Kidney (tissue), 14 donors: Measurements from ENCODE around the gene PMEPA1. TPM values are rescaled to one million over a fixed set of nuclear protein-coding genes. Genes with fewer than 3 reads are reported as not detected.

Experiments used
- DNase-seq, 5 donors: peaks; one replicate each; pipeline ENCODE4 v3.0.0-alpha.2; 2013 to 2020
- FAIRE-seq: peaks from 2 replicates; lab custom pipeline; 2012; peaks lifted over from hg19 to GRCh38; lab: Jason Lieb, UNC
- H3K27ac ChIP-seq, 2 donors: one replicate each; pipeline ENCODE4 v1.7.0; 2013; ENCODE audit warnings: low read depth in 2 of 2, low read length in 2 of 2, inconsistent platforms in 1 of 2
- H3K27me3 ChIP-seq: one replicate; pipeline ENCODE4 v1.7.1; 2013; ENCODE audit warnings: low read length, inconsistent platforms; ENCODE audit not compliant: control insufficient read depth, insufficient read depth
- H3K36me3 ChIP-seq, 3 donors: one replicate each; pipeline versions ENCODE4 v1.7.0 to v1.7.1; 2013; ENCODE audit warnings: low read length in 3 of 3, control low read depth in 1 of 3, inconsistent platforms in 1 of 3; ENCODE audit not compliant: insufficient read depth in 3 of 3, control insufficient read depth in 2 of 3
- H3K4me1 ChIP-seq, 3 donors: one replicate each; pipeline versions ENCODE4 v1.7.0 to v1.7.1; 2013; ENCODE audit warnings: low read length in 3 of 3, inconsistent platforms in 1 of 3, low read depth in 1 of 3; ENCODE audit not compliant: control insufficient read depth in 2 of 3, insufficient read depth in 2 of 3
- H3K4me3 ChIP-seq, 3 donors: one replicate each; pipeline versions ENCODE4 v1.7.0 to v1.8.1; 2013; ENCODE audit warnings: low read length in 3 of 3, control low read depth in 1 of 3, inconsistent platforms in 1 of 3
- H3K9ac ChIP-seq, 3 donors: one replicate each; pipeline versions ENCODE4 v1.7.0 to v1.7.1; 2013; ENCODE audit warnings: low read length in 3 of 3, control low read depth in 1 of 3, inconsistent platforms in 1 of 3
- H3K9me3 ChIP-seq, 3 donors: one replicate each; pipeline versions ENCODE4 v1.7.0 to v1.7.1; 2013; ENCODE audit warnings: low read length in 3 of 3, control low read depth in 1 of 3, inconsistent platforms in 1 of 3; ENCODE audit not compliant: control insufficient read depth in 2 of 3, insufficient read depth in 1 of 3
- CTCF ChIP-seq: IDR thresholded peaks from 3 replicates; pipeline ENCODE4 v1.5.1; 2012; ENCODE audit warnings: mild to moderate bottlenecking, moderate library complexity, borderline replicate concordance; ENCODE audit not compliant: insufficient read depth; ENCODE audit errors: extremely low read depth
- intact Hi-C: fragments of 100-400 bp; cut with DNase I; formaldehyde crosslinking; loops from one replicate; pipeline ENCODE4 v1.11.1; 2022
- polyA plus RNA-seq: library from polyadenylated mRNA; stranded (reverse); fragments of 350-450 nt; fragmentation: Illumina TruSeq; extraction: RNeasy Lipid Tissue Mini Kit (QIAGEN cat#74804); gene quantifications from one replicate; pipeline ENCODE4 v1.2.3, GENCODE V29; 2014; ENCODE audit warnings: low read depth, low replicate concordance; ENCODE audit not compliant: insufficient read depth
- total RNA-seq: library from RNA; stranded (reverse); fragmentation: NEBNext Ultra II Directional; extraction: Animal tissue kit (Norgen Biotek cat#: 25700); gene quantifications from one replicate; pipeline ENCODE4 v1.2.1, GENCODE V29; 2021
- donor health status: control.
- donor health status: control.
- donor health status: control.
- donor health status: control.
- donor health status: control.
- donor health status: DM: yes; HTN: yes; CAD: no.
- donor health status: Normal renal cell carcinoma (clear cell type).

The PMEPA1 gene
- total and polyA plus RNA-seq, 2 donors from 2014 or later, result 12.9 to 30.4 TPM

- Histone ChIP-seq H3K4me1 (no peaks in the 10 kb centered on the region), H3K9ac (no peak overlapping the region), H3K36me3 (no peaks in the 10 kb centered on the region), H3K9me3 (no peaks in the 10 kb centered on the region), H3K27ac (no peak overlapping the region), H3K27me3 (no peaks in the 10 kb centered on the region), H3K4me3 (no peak overlapping the region)
- FAIRE-seq (no peak), DNase-seq (no peak)
- no peak for TF ChIP-seq CTCF
- intact Hi-C loops, result no loop called here
These were observed 28.2 kb upstream of the PMEPA1 start for GRCh38 chr20:57738053-57738452.

GRCh38 chr20:57737349-57737748 lies 27.5 kb upstream of the PMEPA1 start:
- H3K9me3 ChIP-seq, result no peaks in the 10 kb centered on the region
- no peaks in the 10 kb centered on the region for H3K36me3 ChIP-seq
- intact Hi-C loops, result no loop called here
- H3K27me3 ChIP-seq, result no peaks in the 10 kb centered on the region
- no peaks in the 10 kb centered on the region for H3K4me1 ChIP-seq
- no peak for DNase-seq
- no peak overlapping the region for H3K4me3 ChIP-seq
- no peak for FAIRE-seq
- TF ChIP-seq CTCF, result no peak
- no peak overlapping the region for H3K27ac ChIP-seq
- no peak overlapping the region for H3K9ac ChIP-seq

- no peaks in the 10 kb centered on the region for H3K9me3 ChIP-seq
- no peak for TF ChIP-seq CTCF
- H3K27ac ChIP-seq, result no peak overlapping the region
- no peaks in the 10 kb centered on the region for H3K36me3 ChIP-seq
- no peak for FAIRE-seq
- intact Hi-C loops, result no loop called here
- H3K4me3 ChIP-seq, result no peak overlapping the region
- no peaks in the 10 kb centered on the region for H3K4me1 ChIP-seq
- no peak overlapping the region for H3K9ac ChIP-seq
- DNase-seq, result peak in 1 of 5 donors; percentile 39
- no peaks in the 10 kb centered on the region for H3K27me3 ChIP-seq
These were observed 27.0 kb upstream of the PMEPA1 start for GRCh38 chr20:57736738-57737347.
